K562 (cell line): Measurements from ENCODE around the gene KLRB1. TPM values are rescaled to one million over a fixed set of nuclear protein-coding genes. Genes with fewer than 3 reads are reported as not detected.
"Not testable (repeated sequence)": the region's sequence is repeated elsewhere in the genome, so short reads cannot be mapped to it uniquely, and the experiment has no call there.

Experiments
- CBFA2T2 ChIP-seq: fragments of 450-650 bp; conservative IDR thresholded peaks from 2 replicates; pipeline ENCODE4 v1.6.1; 2017; ENCODE audit warnings: mild to moderate bottlenecking
- CBFA2T3 ChIP-seq: fragments of 450-650 bp; IDR thresholded peaks from 2 replicates; pipeline ENCODE4 v1.6.1; 2017
- EP300 ChIP-seq: IDR thresholded peaks from 2 replicates; pipeline ENCODE4 v1.6.1; 2012; ENCODE audit warnings: low read length, improper control_type of control experiment
- NCOR1 ChIP-seq: fragments of 450-650 bp; IDR thresholded peaks from 2 replicates; pipeline ENCODE4 v1.6.1; 2016; ENCODE audit warnings: mild to moderate bottlenecking, moderate library complexity
- SOX6 ChIP-seq: fragments of 450-650 bp; IDR thresholded peaks from 2 replicates; pipeline ENCODE4 v1.6.1; 2014; ENCODE audit warnings: mild to moderate bottlenecking
- TAL1 ChIP-seq: fragments of 450-650 bp; IDR thresholded peaks from 2 replicates; pipeline ENCODE4 v1.6.1; 2016; ENCODE audit warnings: mild to moderate bottlenecking
- TCF3 ChIP-seq: sonication (generic); formaldehyde crosslinking; IDR thresholded peaks from 2 replicates; pipeline ENCODE4 v1.4.0; 2020; ENCODE audit warnings: mild to moderate bottlenecking, missing genetic modification reagents
- TEAD4 ChIP-seq, 2 experiments: sonication (generic) in 1 of 2; formaldehyde crosslinking in 1 of 2; IDR thresholded peaks; 2 replicates each; pipeline versions ENCODE4 v1.6.1 to v1.8.0; 2012 to 2022; ENCODE audit warnings: borderline replicate concordance in 1 of 2, inconsistent platforms in 1 of 2, low read length in 1 of 2, mild to moderate bottlenecking in 1 of 2, missing genetic modification reagents in 1 of 2
- TRIM24 ChIP-seq, 2 experiments: fragments of 450-650 bp; IDR thresholded peaks; 2 replicates each; pipeline ENCODE4 v1.6.1; 2016
- ZEB2 ChIP-seq: fragments of 450-650 bp; IDR thresholded peaks from 2 replicates; pipeline ENCODE4 v1.6.1; 2016
- ZFP36 ChIP-seq: fragments of 150-350 bp; IDR thresholded peaks from 2 replicates; pipeline ENCODE4 v1.6.1; 2018; ENCODE audit warnings: low read length, low read depth; ENCODE audit not compliant: partially characterized antibody
- ZNF280A ChIP-seq: fragments of 450-650 bp; IDR thresholded peaks from 2 replicates; pipeline ENCODE4 v1.6.1; 2018; ENCODE audit warnings: mild to moderate bottlenecking, low read depth; ENCODE audit not compliant: partially characterized antibody
- polyA plus RNA-seq, 8 experiments: library from polyadenylated mRNA; depleted of rRNA in 4 of 8; stranded (reverse) in 5 of 8; unstranded in 3 of 8; fragments of >200 nt; fragmentation: Nextera tagmentation in 2 of 8; fragmentation: Illumina TruSeq in 1 of 8; extraction: Ambion mirVana in 2 of 8; extraction: Trizol in 1 of 8; gene quantifications; 2 replicates each; pipeline versions ENCODE4 v1.2.1 to v1.2.3, GENCODE V29; 2011 to 2014; ENCODE audit warnings: inconsistent platforms in 1 of 8, missing spikeins in 1 of 8
- total RNA-seq, 7 experiments: library from RNA; depleted of rRNA in 6 of 7; stranded (reverse); fragments of >200 nt in 6 of 7; fragmentation: Illumina TruSeq in 2 of 7; extraction: Trizol in 2 of 7; gene quantifications; 2 replicates each; pipeline versions ENCODE4 v1.2.1 to v1.2.3, GENCODE V29; 2011 to 2021; ENCODE audit warnings: low replicate concordance in 1 of 7
- TF ChIP-seq, protein P1 (sequence below), 2 experiments: fragments of 450-650 bp in 1 of 2; sonication (generic) in 1 of 2; formaldehyde crosslinking in 1 of 2; IDR thresholded peaks; 2 replicates each; pipeline versions ENCODE4 v1.7.1 to v1.9.0; 2016 to 2022; ENCODE audit warnings: inconsistent platforms in 1 of 2, mild to moderate bottlenecking in 1 of 2, missing genetic modification reagents in 1 of 2
- TF ChIP-seq, protein P2 (sequence below), 2 experiments: fragments of 450-650 bp in 1 of 2; sonication (generic) in 1 of 2; formaldehyde crosslinking in 1 of 2; IDR thresholded peaks in 1 of 2; conservative IDR thresholded peaks in 1 of 2; 2 replicates each; pipeline versions ENCODE4 v1.6.1 to v1.8.1; 2016 to 2023; ENCODE audit warnings: mild to moderate bottlenecking in 2 of 2, moderate library complexity in 2 of 2, inconsistent platforms in 1 of 2, missing genetic modification reagents in 1 of 2

Gene KLRB1
- total and polyA plus RNA-seq, 9 of the 15 experiments (the other 6 are each of a cell fraction or from before 2014, with no cell fraction given), result not detected

DNA sequence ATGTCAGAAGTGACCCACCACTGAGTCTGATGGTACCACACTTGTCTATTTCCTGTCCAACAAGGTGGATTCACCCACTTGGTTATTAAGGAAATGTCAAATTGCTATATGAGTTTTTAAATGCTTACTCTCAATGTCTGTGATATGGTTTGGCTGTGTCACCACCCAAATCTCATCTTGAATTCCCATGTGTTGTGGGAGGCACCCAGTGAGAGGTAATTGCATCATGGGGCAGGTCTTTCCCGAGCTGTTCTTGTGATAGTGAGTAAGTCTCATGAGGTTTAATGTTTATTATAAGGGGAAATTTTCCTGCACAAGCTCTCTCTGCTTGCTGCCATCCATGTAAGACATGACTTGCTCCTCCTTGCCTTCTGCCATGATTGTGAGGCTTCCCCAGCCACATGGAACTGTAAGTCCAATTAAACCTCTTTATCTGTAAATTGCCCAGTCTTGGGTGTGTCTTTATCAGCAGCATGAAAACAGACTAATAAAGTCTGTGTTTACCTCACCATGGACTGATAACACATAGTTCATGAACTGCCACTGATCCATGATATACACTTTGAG, 37.4 kb upstream of the KLRB1 start (continued):
- TF ChIP-seq, protein P1, sequence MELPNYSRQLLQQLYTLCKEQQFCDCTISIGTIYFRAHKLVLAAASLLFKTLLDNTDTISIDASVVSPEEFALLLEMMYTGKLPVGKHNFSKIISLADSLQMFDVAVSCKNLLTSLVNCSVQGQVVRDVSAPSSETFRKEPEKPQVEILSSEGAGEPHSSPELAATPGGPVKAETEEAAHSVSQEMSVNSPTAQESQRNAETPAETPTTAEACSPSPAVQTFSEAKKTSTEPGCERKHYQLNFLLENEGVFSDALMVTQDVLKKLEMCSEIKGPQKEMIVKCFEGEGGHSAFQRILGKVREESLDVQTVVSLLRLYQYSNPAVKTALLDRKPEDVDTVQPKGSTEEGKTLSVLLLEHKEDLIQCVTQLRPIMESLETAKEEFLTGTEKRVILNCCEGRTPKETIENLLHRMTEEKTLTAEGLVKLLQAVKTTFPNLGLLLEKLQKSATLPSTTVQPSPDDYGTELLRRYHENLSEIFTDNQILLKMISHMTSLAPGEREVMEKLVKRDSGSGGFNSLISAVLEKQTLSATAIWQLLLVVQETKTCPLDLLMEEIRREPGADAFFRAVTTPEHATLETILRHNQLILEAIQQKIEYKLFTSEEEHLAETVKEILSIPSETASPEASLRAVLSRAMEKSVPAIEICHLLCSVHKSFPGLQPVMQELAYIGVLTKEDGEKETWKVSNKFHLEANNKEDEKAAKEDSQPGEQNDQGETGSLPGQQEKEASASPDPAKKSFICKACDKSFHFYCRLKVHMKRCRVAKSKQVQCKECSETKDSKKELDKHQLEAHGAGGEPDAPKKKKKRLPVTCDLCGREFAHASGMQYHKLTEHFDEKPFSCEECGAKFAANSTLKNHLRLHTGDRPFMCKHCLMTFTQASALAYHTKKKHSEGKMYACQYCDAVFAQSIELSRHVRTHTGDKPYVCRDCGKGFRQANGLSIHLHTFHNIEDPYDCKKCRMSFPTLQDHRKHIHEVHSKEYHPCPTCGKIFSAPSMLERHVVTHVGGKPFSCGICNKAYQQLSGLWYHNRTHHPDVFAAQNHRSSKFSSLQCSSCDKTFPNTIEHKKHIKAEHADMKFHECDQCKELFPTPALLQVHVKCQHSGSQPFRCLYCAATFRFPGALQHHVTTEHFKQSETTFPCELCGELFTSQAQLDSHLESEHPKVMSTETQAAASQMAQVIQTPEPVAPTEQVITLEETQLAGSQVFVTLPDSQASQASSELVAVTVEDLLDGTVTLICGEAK (IDR thresholded peaks at IDR 0.05), result peak; percentile 56; the same call in 1 of the 2 replicates
- TF ChIP-seq, protein P1 (CRISPR knock-in tag; IDR thresholded peaks at IDR 0.05), result not testable (repeated sequence)
- TF ChIP-seq NCOR1 (peak; percentile 53; the same call in 1 of the 2 replicates), CBFA2T3 (peak; percentile 83), ZNF280A (peak; percentile 43), TEAD4 (IDR thresholded peaks at IDR 0.05; ENCODE audit: low read length) (0 out of 2 replicates have a peak, but pooled peaks have one; percentile 29), TCF3 (CRISPR knock-in tag) (0 out of 2 replicates have a peak, but pooled peaks have one; percentile 28), SOX6 (0 out of 2 replicates have a peak, but pooled peaks have one; percentile 31), ZEB2 (peak; percentile 60), CBFA2T2 (peak; percentile 66), TRIM24 (IDR thresholded peaks at IDR 0.05) (peak; percentile 74 to 90), ZFP36 (peak; percentile 59), TAL1 (peak; percentile 58; the same call in 1 of the 2 replicates), EP300 (peak; percentile 26; the same call in 1 of the 2 replicates)
- not testable (repeated sequence) for TF ChIP-seq TEAD4 (CRISPR knock-in tag; IDR thresholded peaks at IDR 0.05; ENCODE audit: borderline replicate concordance)
- TF ChIP-seq, protein P2, sequence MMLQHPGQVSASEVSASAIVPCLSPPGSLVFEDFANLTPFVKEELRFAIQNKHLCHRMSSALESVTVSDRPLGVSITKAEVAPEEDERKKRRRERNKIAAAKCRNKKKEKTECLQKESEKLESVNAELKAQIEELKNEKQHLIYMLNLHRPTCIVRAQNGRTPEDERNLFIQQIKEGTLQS (IDR thresholded peaks at IDR 0.05), result peak; percentile 37
- TF ChIP-seq, protein P2 (CRISPR knock-in tag; conservative IDR thresholded peaks at IDR 0.05), result not testable (repeated sequence)
